ENCODE results near the gene NLRP1. TPM values are rescaled to one million over a fixed set of nuclear protein-coding genes. Genes with fewer than 3 reads are reported as not detected.
A peak's percentile ranks its signal among the peaks of the same experiment; 100 is the strongest.

NLRP1 gene
- total RNA-seq, 1 donor from 2014 or later: 48.1 TPM

DNA sequence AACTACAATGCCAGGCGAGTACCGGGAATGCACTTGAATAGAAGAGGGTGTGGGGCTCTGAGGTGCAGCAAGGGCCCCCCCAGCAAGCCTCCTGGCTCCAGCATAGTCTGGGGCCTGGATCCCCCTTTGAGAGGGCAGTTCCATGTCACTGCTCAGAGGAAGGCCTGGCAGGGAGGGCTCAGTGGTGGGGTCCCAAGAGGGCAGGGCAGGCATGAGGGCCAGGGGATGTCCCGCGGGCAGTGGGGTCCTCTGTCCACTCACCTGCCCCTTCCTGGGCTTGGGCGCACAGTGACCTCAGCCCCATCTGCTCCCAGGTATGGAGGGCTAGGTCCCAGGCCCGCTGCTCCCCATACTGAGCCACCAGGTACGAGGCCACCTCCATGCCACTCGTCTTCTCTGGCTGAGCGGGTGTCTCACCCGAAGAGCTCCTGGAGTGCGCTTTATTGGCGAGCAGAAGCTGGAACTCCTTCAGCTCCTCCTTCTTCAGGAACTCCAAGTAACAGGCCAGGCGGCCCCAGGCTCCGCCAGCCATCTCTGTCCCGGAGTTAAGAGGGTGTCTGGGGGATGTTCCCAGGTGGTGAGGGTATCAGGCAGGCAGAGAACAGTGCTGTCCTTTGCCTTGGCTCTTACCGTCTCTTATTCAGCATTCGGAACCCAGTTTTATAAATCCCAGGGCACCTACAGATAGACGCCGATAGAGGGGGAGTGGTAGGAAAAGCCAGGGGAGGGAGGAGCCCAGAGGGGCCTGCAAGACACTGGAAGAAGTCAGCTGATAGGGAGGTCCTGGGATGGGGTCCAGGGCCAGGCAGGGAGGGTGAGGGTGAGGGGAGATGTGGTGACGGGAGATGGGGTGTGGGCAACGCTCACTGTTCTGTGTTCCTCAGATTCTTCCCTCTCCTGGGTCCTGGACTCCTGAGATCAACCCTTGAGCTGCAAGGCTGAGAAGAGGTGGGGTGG, 605 bp downstream of the NLRP1 start:
- no peaks in the 10 kb centered on the region for H3K79me2 ChIP-seq (ENCODE audit: insufficient read depth, low read length)
- TF ChIP-seq, protein P1, sequence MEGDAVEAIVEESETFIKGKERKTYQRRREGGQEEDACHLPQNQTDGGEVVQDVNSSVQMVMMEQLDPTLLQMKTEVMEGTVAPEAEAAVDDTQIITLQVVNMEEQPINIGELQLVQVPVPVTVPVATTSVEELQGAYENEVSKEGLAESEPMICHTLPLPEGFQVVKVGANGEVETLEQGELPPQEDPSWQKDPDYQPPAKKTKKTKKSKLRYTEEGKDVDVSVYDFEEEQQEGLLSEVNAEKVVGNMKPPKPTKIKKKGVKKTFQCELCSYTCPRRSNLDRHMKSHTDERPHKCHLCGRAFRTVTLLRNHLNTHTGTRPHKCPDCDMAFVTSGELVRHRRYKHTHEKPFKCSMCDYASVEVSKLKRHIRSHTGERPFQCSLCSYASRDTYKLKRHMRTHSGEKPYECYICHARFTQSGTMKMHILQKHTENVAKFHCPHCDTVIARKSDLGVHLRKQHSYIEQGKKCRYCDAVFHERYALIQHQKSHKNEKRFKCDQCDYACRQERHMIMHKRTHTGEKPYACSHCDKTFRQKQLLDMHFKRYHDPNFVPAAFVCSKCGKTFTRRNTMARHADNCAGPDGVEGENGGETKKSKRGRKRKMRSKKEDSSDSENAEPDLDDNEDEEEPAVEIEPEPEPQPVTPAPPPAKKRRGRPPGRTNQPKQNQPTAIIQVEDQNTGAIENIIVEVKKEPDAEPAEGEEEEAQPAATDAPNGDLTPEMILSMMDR (IDR thresholded peaks at IDR 0.05; ENCODE audit: insufficient read depth, low read depth, low read length): no peak
- no peak for TF ChIP-seq EZH2 (IDR thresholded peaks at IDR 0.05; ENCODE audit: insufficient read depth, low read length)
- Mint-ChIP-seq H3K27me3 (ENCODE audit: low read depth, unreplicated experiment) (peaks cover 3% of the 10 kb centered on the region), H3K36me3 (ENCODE audit: low read depth, unreplicated experiment) (no peaks in the 10 kb centered on the region), H3K4me3 (ENCODE audit: unreplicated experiment) (no peak overlapping the region), H3K27ac (ENCODE audit: unreplicated experiment) (peak overlapping the region; percentile 48), H3K4me1 (ENCODE audit: low read depth, unreplicated experiment) (peaks cover 10% of the 10 kb centered on the region), H3K9me3 (ENCODE audit: unreplicated experiment) (peaks cover 2% of the 10 kb centered on the region)
- peak overlapping the region; percentile 82 for H3K4me2 ChIP-seq (ENCODE audit: low read length)
- H4K20me1 ChIP-seq (ENCODE audit: insufficient read depth, low read length): no peaks in the 10 kb centered on the region
- no peaks in the 10 kb centered on the region for H3K27me3 ChIP-seq (ENCODE audit: insufficient read depth, low read length)
- H3K36me3 ChIP-seq (ENCODE audit: insufficient read depth, low read length): no peaks in the 10 kb centered on the region
- FAIRE-seq (no peak), DNase-seq (ENCODE audit: low read depth) (no peak)
- peak overlapping the region; percentile 58 for H3K9ac ChIP-seq (ENCODE audit: low read length)
- H3K9me3 ChIP-seq (ENCODE audit: insufficient read depth, low read depth, low read length): no peaks in the 10 kb centered on the region
- H3K4me1 ChIP-seq (ENCODE audit: insufficient read depth, low read length): peaks cover 25% of the 10 kb centered on the region
- peak overlapping the region; percentile 15 for H3K4me3 ChIP-seq (ENCODE audit: insufficient read depth, low read depth, low read length)
- H2AFZ ChIP-seq (ENCODE audit: low read depth, low read length): peak overlapping the region; percentile 80
- peak overlapping the region; percentile 66 for H3K27ac ChIP-seq (ENCODE audit: low read depth, low read length)

DNA sequence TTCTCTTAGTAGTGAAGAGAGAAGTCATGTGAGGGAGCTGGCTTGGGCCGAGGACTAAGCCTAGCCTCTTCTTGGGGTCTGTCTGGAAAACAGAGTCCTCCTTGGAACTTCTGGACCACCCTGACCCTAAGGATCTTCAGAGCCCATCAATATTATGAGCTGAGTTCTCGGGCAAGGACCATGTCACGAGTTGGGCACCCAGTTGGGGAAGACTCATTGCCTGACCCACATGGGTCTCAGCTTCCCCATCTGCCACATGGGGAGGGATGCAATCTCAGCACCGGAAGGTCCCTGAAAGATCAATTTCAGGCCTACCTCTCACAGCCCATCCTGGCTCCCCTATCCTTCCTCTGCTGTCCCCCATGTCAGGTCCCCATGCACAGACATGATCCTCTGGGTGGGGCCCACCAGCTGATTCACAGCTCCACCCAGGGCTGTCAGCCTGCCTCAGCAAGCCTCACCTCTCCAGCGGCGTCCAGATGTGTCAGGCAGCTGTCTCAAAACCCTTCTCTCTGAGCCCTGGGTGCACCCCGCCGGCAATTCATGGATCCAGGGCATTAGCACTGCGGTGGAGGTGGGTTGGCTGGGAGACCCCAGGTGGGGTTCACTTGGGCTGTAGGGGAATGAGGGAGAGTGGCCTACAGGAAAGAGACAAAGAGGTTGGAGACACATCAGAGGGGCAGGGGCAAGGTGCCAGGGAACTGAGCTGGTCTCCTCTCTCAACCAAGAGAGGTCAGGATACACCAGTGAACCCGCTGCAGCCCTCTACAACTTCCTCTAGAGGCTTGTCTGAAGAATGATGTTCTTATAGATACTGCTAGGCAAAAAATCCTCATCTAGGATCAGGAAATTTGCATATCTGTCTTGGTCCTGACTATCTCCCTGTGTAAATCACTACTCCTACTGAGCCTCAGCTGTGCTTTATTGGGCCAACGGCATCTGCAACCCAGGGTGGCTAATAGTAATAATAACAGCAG, 1.8 kb downstream of the NLRP1 start:
- H3K4me1 Mint-ChIP-seq (ENCODE audit: low read depth, unreplicated experiment): peaks cover 10% of the 10 kb centered on the region
- Histone ChIP-seq H3K9ac (ENCODE audit: low read length) (no peak overlapping the region), H3K4me2 (ENCODE audit: low read length) (no peak overlapping the region), H3K79me2 (ENCODE audit: insufficient read depth, low read length) (no peaks in the 10 kb centered on the region), H2AFZ (ENCODE audit: low read depth, low read length) (no peak overlapping the region), H3K4me1 (ENCODE audit: insufficient read depth, low read length) (peaks cover 25% of the 10 kb centered on the region), H3K27me3 (ENCODE audit: insufficient read depth, low read length) (no peaks in the 10 kb centered on the region), H3K4me3 (ENCODE audit: insufficient read depth, low read depth, low read length) (no peak overlapping the region), H4K20me1 (ENCODE audit: insufficient read depth, low read length) (no peaks in the 10 kb centered on the region), H3K9me3 (ENCODE audit: insufficient read depth, low read depth, low read length) (no peaks in the 10 kb centered on the region), H3K36me3 (ENCODE audit: insufficient read depth, low read length) (no peaks in the 10 kb centered on the region), H3K27ac (ENCODE audit: low read depth, low read length) (no peak overlapping the region)
- DNase-seq (ENCODE audit: low read depth) (no peak), FAIRE-seq (no peak)
- no peak overlapping the region for H3K27ac Mint-ChIP-seq (ENCODE audit: unreplicated experiment)
- peaks cover 3% of the 10 kb centered on the region for H3K27me3 Mint-ChIP-seq (ENCODE audit: low read depth, unreplicated experiment)
- TF ChIP-seq, protein P1 (IDR thresholded peaks at IDR 0.05; ENCODE audit: insufficient read depth, low read depth, low read length): no peak
- TF ChIP-seq EZH2 (IDR thresholded peaks at IDR 0.05; ENCODE audit: insufficient read depth, low read length): no peak
- H3K9me3 Mint-ChIP-seq (ENCODE audit: unreplicated experiment): peaks cover 8% of the 10 kb centered on the region
- no peaks in the 10 kb centered on the region for H3K36me3 Mint-ChIP-seq (ENCODE audit: low read depth, unreplicated experiment)
- H3K4me3 Mint-ChIP-seq (ENCODE audit: unreplicated experiment): no peak overlapping the region

All from astrocyte (in vitro differentiated cells and primary cell).